Measurements from ENCODE around the gene OCIAD1. TPM values are rescaled to one million over a fixed set of nuclear protein-coding genes. Genes with fewer than 3 reads are reported as not detected.
"Not testable (repeated sequence)": the region's sequence is repeated elsewhere in the genome, so short reads cannot be mapped to it uniquely, and the experiment has no call there.

The OCIAD1 gene
- total RNA-seq, 1 donor from 2014 or later = 104 TPM

- no peaks in the 10 kb centered on the region for H3K36me3 Mint-ChIP-seq (ENCODE audit: low read depth)
- peaks cover 38% of the 10 kb centered on the region for H3K4me1 Mint-ChIP-seq
- H3K27me3 Mint-ChIP-seq = no peaks in the 10 kb centered on the region
- intact Hi-C loops (cut with micrococcal nuclease) = no loop called here
- H3K4me3 Mint-ChIP-seq = no peak overlapping the region
- no peak for TF ChIP-seq CTCF (IDR thresholded peaks at IDR 0.05)
- POLR2A ChIA-PET = no interaction called here
- H3K9me3 Mint-ChIP-seq = no peaks in the 10 kb centered on the region
- DNase-seq = no peak
- ATAC-seq (ENCODE audit: low read depth) = no peak
- H3K27ac Mint-ChIP-seq = no peak overlapping the region
- CTCF ChIA-PET = no interaction called here
These were observed 33.8 kb upstream of the OCIAD1 start for GRCh38 chr4:48796927-48797679.

GRCh38 chr4:48798117-48798516, 32.8 kb upstream of the OCIAD1 start:
- CTCF ChIA-PET = no interaction called here
- no peak for TF ChIP-seq CTCF (IDR thresholded peaks at IDR 0.05)

GRCh38 chr4:48799157-48799556, 31.7 kb upstream of the OCIAD1 start:
- no peaks in the 10 kb centered on the region for H3K9me3 Mint-ChIP-seq
- intact Hi-C loops (cut with micrococcal nuclease) = no loop called here
- TF ChIP-seq CTCF (IDR thresholded peaks at IDR 0.05) = no peak
- ATAC-seq (ENCODE audit: low read depth) = no peak
- no peak overlapping the region for H3K27ac Mint-ChIP-seq
- POLR2A ChIA-PET = no interaction called here
- no peaks in the 10 kb centered on the region for H3K36me3 Mint-ChIP-seq (ENCODE audit: low read depth)
- CTCF ChIA-PET = no interaction called here
- no peaks in the 10 kb centered on the region for H3K27me3 Mint-ChIP-seq
- no peak overlapping the region for H3K4me3 Mint-ChIP-seq
- DNase-seq = no peak
- peaks cover 26% of the 10 kb centered on the region for H3K4me1 Mint-ChIP-seq

More at GRCh38 chr4:48798117-48798516, 32.8 kb upstream of the OCIAD1 start:
- Mint-ChIP-seq H3K36me3 (ENCODE audit: low read depth) (no peaks in the 10 kb centered on the region), H3K27me3 (no peaks in the 10 kb centered on the region), H3K4me3 (no peak overlapping the region), H3K9me3 (no peaks in the 10 kb centered on the region), H3K4me1 (peaks cover 28% of the 10 kb centered on the region), H3K27ac (no peak overlapping the region)
- POLR2A ChIA-PET = no interaction called here
- DNase-seq (no peak), ATAC-seq (ENCODE audit: low read depth) (no peak)
- intact Hi-C loops (cut with micrococcal nuclease) = no loop called here

GRCh38 chr4:48800155-48800554, 30.7 kb upstream of the OCIAD1 start:
- POLR2A ChIA-PET = interaction anchor here (0.6 to 1.2 kb wide), 2 partner anchors 12 to 20 kb away, joined by 3 to 4 read pairs; no protein-coding TSS in a partner anchor
- CTCF ChIA-PET, H3K4me3 Mint-ChIP-seq: not testable (repeated sequence)

GRCh38 chr4:48801016-48801715, 29.7 kb upstream of the OCIAD1 start:
- no peak for TF ChIP-seq CTCF (IDR thresholded peaks at IDR 0.05)
- DNase-seq (no peak), ATAC-seq (ENCODE audit: low read depth) (no peak)
- Mint-ChIP-seq H3K27me3 (no peaks in the 10 kb centered on the region), H3K4me1 (peaks cover 9% of the 10 kb centered on the region), H3K9me3 (no peaks in the 10 kb centered on the region), H3K36me3 (ENCODE audit: low read depth) (no peaks in the 10 kb centered on the region), H3K27ac (no peak overlapping the region), H3K4me3 (no peak overlapping the region)
- ChIA-PET CTCF (no interaction called here), POLR2A (no interaction called here)
- intact Hi-C loops (cut with micrococcal nuclease) = no loop called here

More at GRCh38 chr4:48800155-48800554, 30.7 kb upstream of the OCIAD1 start:
- ATAC-seq (ENCODE audit: low read depth); DNase-seq; H3K9me3 Mint-ChIP-seq; intact Hi-C loops (cut with micrococcal nuclease); H3K27ac Mint-ChIP-seq; H3K27me3 Mint-ChIP-seq; H3K36me3 Mint-ChIP-seq (ENCODE audit: low read depth): not testable (repeated sequence)
- peaks cover 18% of the 10 kb centered on the region for H3K4me1 Mint-ChIP-seq

Data from activated B cell treated with CpG ODN at 0.5 μM for 24 hours (primary cell).